ENCODE measurements around the gene ASGR2.

DNA sequence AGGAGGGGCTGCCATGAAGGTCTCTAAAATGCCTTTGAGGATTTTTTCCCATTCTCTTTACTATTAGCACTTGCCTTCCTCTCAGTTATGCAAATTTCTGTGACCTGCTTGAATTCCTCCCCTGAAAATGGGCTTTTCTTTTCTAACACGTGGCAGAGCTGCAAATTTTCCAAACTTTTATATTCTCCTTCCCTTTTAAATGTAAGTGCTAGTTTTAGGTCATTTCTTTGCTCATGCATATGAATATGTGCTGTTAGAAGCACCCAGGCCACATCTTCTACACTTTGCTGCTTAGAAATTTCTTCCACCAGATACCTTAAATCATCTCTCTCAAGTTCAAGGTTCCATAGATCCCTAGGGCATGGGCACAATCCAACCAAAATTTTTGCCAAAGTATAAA is 46.4 kb downstream of the ASGR2 start:
- TF ChIP-seq CTCF (conservative IDR thresholded peaks at IDR 0.05; ENCODE audit: low read depth, low read length) (no peak), EZH2 (IDR thresholded peaks at IDR 0.05; ENCODE audit: low read length, unreplicated experiment) (no peak), EZH2phosphoT487 (IDR thresholded peaks at IDR 0.05; ENCODE audit: borderline replicate concordance, low read length) (no peak)

Measured in PC-3 (cell line).